GM06990 (cell line): ENCODE results near the gene RAP1GAP.

Experiments used
- DNase-seq: peaks from one replicate; pipeline ENCODE4 v3.0.0-alpha.2; 2011; ENCODE audit not compliant: insufficient read length; ENCODE audit errors: extremely low read depth
- H3K27me3 ChIP-seq: replicated peaks from 2 replicates; pipeline ENCODE4 v1.6.0; 2011; ENCODE audit warnings: low read length; ENCODE audit not compliant: control insufficient read depth, insufficient read depth
- H3K36me3 ChIP-seq: 2 replicates; pipeline ENCODE4 v1.5.1; 2011; ENCODE audit warnings: low read length; ENCODE audit not compliant: control insufficient read depth, insufficient read depth
- H3K4me3 ChIP-seq: replicated peaks from 2 replicates; pipeline ENCODE4 v1.5.1; 2011; ENCODE audit warnings: low read depth, mild to moderate bottlenecking, control low read depth, low read length
- TF ChIP-seq, protein P1 (sequence below): IDR thresholded peaks from 2 replicates; pipeline ENCODE4 v1.5.1; 2011; ENCODE audit warnings: low read length, control low read depth, mild to moderate bottlenecking, inconsistent platforms; ENCODE audit not compliant: insufficient read depth, poor library complexity, severe bottlenecking

RAP1GAP gene

GRCh38 chr1:21620011-21620410, 49.1 kb downstream of the RAP1GAP start:
- H3K36me3 ChIP-seq: no peaks in the 10 kb centered on the region
- no peak for DNase-seq
- H3K4me3 ChIP-seq: no peak overlapping the region
- no peaks in the 10 kb centered on the region; the same call in none of the 2 replicates for H3K27me3 ChIP-seq
- TF ChIP-seq, protein P1, sequence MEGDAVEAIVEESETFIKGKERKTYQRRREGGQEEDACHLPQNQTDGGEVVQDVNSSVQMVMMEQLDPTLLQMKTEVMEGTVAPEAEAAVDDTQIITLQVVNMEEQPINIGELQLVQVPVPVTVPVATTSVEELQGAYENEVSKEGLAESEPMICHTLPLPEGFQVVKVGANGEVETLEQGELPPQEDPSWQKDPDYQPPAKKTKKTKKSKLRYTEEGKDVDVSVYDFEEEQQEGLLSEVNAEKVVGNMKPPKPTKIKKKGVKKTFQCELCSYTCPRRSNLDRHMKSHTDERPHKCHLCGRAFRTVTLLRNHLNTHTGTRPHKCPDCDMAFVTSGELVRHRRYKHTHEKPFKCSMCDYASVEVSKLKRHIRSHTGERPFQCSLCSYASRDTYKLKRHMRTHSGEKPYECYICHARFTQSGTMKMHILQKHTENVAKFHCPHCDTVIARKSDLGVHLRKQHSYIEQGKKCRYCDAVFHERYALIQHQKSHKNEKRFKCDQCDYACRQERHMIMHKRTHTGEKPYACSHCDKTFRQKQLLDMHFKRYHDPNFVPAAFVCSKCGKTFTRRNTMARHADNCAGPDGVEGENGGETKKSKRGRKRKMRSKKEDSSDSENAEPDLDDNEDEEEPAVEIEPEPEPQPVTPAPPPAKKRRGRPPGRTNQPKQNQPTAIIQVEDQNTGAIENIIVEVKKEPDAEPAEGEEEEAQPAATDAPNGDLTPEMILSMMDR: no peak

DNA sequence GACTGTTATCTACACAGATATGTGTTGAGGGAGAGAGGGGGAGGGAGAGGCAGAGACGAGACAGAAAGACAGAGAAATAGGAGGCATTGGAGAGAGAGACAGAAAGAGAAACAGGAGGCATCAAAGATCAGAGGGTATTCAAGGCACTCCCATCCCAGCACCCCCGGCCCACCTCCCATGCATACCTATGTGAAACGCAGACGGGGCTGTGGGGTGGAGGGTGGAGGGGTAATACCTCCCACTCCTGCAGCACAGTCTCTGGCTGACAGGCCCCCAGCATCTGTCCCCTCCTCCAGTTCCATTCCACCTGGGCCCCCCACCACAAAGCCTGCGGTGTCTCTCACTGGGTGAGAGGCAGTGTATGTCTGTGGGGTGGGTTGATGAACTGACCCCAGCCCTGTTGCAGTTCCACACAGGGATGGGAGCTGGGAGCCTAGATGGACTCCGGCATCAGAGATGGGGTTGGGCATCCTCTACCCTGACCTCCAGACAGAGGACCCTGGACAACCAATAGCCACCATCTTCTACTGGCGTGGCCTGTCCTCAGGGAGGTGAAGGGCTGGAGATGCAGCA, 49.7 kb downstream of the RAP1GAP start:
- Histone ChIP-seq H3K36me3 (no peaks in the 10 kb centered on the region), H3K4me3 (no peak overlapping the region), H3K27me3 (no peaks in the 10 kb centered on the region; the same call in none of the 2 replicates)
- no peak for DNase-seq
- TF ChIP-seq, protein P1: no peak

- Histone ChIP-seq H3K4me3 (no peak overlapping the region), H3K36me3 (no peaks in the 10 kb centered on the region), H3K27me3 (no peaks in the 10 kb centered on the region; the same call in none of the 2 replicates)
- TF ChIP-seq, protein P1: no peak
- DNase-seq: no peak
These were observed 50.4 kb downstream of the RAP1GAP start for GRCh38 chr1:21618561-21619374.

DNA sequence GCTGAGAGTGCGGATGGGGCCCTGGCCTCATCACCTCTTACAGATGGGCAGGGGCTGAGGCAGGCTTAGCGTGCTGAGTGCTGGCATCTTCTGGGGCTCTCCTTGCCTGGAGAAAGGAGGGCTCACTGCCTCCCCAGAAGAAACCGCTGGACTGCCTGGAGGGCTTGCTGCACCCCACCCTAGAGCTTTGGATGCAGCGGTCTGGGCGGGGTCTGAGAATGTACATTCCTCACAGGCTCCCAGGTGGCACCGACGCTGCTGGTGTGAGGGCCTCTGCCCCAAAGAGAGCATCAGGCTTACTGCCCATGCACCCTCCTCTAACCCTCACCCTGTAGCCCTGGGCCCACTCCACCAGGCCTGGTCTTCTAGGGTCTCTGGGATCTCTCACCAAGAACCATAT, 51.1 kb downstream of the RAP1GAP start:
- Histone ChIP-seq H3K27me3 (no peaks in the 10 kb centered on the region; the same call in none of the 2 replicates), H3K36me3 (no peaks in the 10 kb centered on the region)
- no peak for DNase-seq

DNA sequence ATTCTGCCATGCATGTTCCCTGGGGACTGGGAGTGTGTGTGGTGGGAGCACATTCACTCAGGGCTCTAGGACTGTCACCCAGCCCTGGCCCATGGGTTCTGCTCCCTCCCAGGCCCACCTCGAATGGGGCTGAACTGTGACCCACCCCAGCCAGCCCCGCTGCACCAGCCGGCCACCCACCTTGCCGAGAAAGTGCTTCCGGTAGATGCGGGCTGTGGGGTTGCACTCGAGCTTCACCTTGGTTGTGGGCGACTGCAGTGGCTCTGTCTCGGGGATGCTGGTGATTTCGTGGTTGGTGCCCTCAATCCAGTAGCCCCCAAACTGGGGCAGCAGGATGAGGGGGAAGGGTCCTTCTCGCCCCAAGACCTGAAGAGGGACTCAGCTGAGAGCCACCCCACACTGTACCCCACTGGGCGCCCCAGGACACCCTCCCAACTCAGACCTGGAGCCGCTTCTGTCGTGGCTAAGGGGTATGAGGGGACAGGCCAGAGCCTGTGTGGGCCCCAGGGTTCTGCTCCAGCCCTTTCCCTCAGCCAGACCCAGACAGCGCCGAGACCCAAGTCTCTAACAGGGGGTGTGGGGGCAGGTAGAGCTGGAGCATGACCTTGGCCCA, 51.9 kb downstream of the RAP1GAP start:
- Histone ChIP-seq H3K4me3 (no peak overlapping the region), H3K27me3 (no peaks in the 10 kb centered on the region; the same call in none of the 2 replicates), H3K36me3 (no peaks in the 10 kb centered on the region)
- DNase-seq: no peak
- TF ChIP-seq, protein P1: no peak

More for the DNA sequence above, 51.1 kb downstream of the RAP1GAP start:
- no peak overlapping the region for H3K4me3 ChIP-seq
- TF ChIP-seq, protein P1: no peak
